ENCODE measurements around the gene AKT1. TPM values are rescaled to one million over a fixed set of nuclear protein-coding genes. Genes with fewer than 3 reads are reported as not detected.
A peak's percentile ranks its signal among the peaks of the same experiment; 100 is the strongest.

AKT1 gene
- total and polyA plus RNA-seq, 2 of the 13 experiments (the other 11 are each of a cell fraction or from before 2014, with no cell fraction given): 96.2 to 116 TPM

DNA sequence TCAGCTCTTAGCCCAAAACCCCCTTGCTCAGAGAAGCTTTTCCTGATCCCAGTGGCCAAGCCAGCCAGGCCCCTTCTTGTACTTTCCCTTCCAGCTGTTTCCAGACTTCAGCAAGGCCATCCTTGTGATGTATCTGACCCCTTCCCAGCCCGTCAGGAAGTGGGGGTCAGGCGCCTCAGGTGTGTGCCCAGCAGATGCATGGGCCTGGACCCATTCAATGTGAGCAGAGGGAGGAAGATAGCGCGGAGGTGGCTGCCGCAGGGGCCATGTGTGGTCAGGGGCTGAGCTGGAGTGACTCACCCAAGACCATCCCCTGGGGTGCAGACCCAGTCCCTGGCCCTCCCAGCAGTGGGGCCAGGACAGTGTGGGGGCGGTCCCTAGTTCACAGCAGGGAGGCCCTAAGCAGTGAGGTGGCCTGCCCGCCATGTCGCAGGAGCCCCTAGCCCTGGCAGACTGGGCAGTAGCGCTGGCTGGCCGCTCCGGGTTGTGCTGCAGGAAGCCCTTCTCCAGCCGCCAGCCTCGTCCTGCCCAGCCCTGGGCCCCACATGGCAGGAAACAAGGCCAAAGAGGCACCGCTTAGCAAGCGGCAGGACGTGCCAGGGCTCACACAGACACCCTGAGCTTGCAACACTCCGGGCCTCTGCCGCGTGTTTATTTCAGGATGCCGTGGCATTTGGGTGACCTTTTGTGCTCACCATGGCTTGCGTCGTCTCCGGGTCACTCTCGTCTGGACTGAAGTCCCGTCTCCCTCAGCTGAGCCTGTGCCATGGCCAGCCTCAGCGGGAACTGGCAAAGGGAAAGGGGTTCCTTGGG, 59.5 kb downstream of the AKT1 start (continued):
- TF ChIP-seq UBTF (CRISPR knock-in tag; IDR thresholded peaks at IDR 0.05): peak; percentile 70
- TF ChIP-seq HNRNPH1 (optimal IDR thresholded peaks at IDR 0.05; ENCODE audit: low read depth, low read length): no peak
- no peak for TF ChIP-seq ZNF180 (CRISPR knock-in tag; IDR thresholded peaks at IDR 0.05; ENCODE audit: borderline replicate concordance, low read depth)
- TF ChIP-seq CREM (IDR thresholded peaks at IDR 0.05): peak; percentile 60; the same call in 1 of the 2 replicates
- TF ChIP-seq CREM (CRISPR knock-in tag; IDR thresholded peaks at IDR 0.05): no peak
- peak; percentile 92; the same call in 1 of the 2 replicates for TF ChIP-seq ZNF225 (CRISPR knock-in tag; IDR thresholded peaks at IDR 0.05)
- TF ChIP-seq REPIN1 (CRISPR knock-in tag; IDR thresholded peaks at IDR 0.05; ENCODE audit: borderline replicate concordance, low read depth): no peak
- peak; percentile 97 for TF ChIP-seq ZFP36L1 (CRISPR knock-in tag; IDR thresholded peaks at IDR 0.05)
- TF ChIP-seq, protein P1, sequence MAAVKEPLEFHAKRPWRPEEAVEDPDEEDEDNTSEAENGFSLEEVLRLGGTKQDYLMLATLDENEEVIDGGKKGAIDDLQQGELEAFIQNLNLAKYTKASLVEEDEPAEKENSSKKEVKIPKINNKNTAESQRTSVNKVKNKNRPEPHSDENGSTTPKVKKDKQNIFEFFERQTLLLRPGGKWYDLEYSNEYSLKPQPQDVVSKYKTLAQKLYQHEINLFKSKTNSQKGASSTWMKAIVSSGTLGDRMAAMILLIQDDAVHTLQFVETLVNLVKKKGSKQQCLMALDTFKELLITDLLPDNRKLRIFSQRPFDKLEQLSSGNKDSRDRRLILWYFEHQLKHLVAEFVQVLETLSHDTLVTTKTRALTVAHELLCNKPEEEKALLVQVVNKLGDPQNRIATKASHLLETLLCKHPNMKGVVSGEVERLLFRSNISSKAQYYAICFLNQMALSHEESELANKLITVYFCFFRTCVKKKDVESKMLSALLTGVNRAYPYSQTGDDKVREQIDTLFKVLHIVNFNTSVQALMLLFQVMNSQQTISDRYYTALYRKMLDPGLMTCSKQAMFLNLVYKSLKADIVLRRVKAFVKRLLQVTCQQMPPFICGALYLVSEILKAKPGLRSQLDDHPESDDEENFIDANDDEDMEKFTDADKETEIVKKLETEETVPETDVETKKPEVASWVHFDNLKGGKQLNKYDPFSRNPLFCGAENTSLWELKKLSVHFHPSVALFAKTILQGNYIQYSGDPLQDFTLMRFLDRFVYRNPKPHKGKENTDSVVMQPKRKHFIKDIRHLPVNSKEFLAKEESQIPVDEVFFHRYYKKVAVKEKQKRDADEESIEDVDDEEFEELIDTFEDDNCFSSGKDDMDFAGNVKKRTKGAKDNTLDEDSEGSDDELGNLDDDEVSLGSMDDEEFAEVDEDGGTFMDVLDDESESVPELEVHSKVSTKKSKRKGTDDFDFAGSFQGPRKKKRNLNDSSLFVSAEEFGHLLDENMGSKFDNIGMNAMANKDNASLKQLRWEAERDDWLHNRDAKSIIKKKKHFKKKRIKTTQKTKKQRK (IDR thresholded peaks at IDR 0.05; ENCODE audit: low read length): no peak
- TF ChIP-seq, protein P2, sequence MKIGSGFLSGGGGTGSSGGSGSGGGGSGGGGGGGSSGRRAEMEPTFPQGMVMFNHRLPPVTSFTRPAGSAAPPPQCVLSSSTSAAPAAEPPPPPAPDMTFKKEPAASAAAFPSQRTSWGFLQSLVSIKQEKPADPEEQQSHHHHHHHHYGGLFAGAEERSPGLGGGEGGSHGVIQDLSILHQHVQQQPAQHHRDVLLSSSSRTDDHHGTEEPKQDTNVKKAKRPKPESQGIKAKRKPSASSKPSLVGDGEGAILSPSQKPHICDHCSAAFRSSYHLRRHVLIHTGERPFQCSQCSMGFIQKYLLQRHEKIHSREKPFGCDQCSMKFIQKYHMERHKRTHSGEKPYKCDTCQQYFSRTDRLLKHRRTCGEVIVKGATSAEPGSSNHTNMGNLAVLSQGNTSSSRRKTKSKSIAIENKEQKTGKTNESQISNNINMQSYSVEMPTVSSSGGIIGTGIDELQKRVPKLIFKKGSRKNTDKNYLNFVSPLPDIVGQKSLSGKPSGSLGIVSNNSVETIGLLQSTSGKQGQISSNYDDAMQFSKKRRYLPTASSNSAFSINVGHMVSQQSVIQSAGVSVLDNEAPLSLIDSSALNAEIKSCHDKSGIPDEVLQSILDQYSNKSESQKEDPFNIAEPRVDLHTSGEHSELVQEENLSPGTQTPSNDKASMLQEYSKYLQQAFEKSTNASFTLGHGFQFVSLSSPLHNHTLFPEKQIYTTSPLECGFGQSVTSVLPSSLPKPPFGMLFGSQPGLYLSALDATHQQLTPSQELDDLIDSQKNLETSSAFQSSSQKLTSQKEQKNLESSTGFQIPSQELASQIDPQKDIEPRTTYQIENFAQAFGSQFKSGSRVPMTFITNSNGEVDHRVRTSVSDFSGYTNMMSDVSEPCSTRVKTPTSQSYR (CRISPR knock-in tag; IDR thresholded peaks at IDR 0.05; ENCODE audit: borderline replicate concordance): peak; percentile 39; the same call in 1 of the 2 replicates
- TF ChIP-seq, protein P3, sequence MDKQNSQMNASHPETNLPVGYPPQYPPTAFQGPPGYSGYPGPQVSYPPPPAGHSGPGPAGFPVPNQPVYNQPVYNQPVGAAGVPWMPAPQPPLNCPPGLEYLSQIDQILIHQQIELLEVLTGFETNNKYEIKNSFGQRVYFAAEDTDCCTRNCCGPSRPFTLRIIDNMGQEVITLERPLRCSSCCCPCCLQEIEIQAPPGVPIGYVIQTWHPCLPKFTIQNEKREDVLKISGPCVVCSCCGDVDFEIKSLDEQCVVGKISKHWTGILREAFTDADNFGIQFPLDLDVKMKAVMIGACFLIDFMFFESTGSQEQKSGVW (CRISPR knock-in tag; IDR thresholded peaks at IDR 0.05; ENCODE audit: borderline replicate concordance): no peak
- TF ChIP-seq ZNF335 (CRISPR knock-in tag; IDR thresholded peaks at IDR 0.05): no peak; the same call in 1 of the 2 replicates
- TF ChIP-seq, protein P4, sequence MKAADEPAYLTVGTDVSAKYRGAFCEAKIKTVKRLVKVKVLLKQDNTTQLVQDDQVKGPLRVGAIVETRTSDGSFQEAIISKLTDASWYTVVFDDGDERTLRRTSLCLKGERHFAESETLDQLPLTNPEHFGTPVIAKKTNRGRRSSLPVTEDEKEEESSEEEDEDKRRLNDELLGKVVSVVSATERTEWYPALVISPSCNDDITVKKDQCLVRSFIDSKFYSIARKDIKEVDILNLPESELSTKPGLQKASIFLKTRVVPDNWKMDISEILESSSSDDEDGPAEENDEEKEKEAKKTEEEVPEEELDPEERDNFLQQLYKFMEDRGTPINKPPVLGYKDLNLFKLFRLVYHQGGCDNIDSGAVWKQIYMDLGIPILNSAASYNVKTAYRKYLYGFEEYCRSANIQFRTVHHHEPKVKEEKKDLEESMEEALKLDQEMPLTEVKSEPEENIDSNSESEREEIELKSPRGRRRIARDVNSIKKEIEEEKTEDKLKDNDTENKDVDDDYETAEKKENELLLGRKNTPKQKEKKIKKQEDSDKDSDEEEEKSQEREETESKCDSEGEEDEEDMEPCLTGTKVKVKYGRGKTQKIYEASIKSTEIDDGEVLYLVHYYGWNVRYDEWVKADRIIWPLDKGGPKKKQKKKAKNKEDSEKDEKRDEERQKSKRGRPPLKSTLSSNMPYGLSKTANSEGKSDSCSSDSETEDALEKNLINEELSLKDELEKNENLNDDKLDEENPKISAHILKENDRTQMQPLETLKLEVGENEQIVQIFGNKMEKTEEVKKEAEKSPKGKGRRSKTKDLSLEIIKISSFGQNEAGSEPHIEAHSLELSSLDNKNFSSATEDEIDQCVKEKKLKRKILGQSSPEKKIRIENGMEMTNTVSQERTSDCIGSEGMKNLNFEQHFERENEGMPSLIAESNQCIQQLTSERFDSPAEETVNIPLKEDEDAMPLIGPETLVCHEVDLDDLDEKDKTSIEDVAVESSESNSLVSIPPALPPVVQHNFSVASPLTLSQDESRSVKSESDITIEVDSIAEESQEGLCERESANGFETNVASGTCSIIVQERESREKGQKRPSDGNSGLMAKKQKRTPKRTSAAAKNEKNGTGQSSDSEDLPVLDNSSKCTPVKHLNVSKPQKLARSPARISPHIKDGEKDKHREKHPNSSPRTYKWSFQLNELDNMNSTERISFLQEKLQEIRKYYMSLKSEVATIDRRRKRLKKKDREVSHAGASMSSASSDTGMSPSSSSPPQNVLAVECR (CRISPR knock-in tag; IDR thresholded peaks at IDR 0.05; ENCODE audit: borderline replicate concordance): peak; percentile 48; the same call in 1 of the 2 replicates
- TF ChIP-seq ZNF12 (CRISPR knock-in tag; IDR thresholded peaks at IDR 0.05): no peak
